Measurements from ENCODE around the gene C1orf105. TPM values are rescaled to one million over a fixed set of nuclear protein-coding genes. Genes with fewer than 3 reads are reported as not detected.

C1orf105 gene
- total and polyA plus RNA-seq, 2 of the 13 experiments (the other 11 are each of a cell fraction or from before 2014, with no cell fraction given): 0.15 to 0.45 TPM

DNA sequence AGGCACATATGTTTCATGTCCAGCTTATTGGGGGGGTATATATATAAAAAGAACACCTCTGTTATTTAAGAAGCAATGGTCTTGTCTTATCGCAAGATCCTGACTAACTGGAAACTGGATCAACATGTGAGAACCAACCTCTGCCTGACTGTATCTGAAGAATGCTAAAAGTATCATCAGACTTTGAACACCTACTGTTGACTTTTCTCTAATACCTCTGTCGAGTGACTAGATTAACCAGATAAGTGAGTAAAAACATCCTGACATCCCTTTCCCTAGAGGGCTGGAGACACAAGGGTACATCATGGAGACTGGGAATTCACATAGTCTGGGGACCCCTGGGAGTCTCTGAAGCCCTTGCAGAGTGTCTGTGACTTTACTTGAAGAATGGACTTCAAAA, 49.7 kb downstream of the C1orf105 start (continued):
- TF ChIP-seq ZNF629 (CRISPR knock-in tag; conservative IDR thresholded peaks at IDR 0.05) (peak; percentile 26; the same call in 1 of the 2 replicates), ZNF614 (CRISPR knock-in tag; IDR thresholded peaks at IDR 0.05; ENCODE audit: borderline replicate concordance) (peak; percentile 44; the same call in 1 of the 2 replicates), FOSL2 (CRISPR knock-in tag; IDR thresholded peaks at IDR 0.05) (peak; percentile 54), ZNF670 (CRISPR knock-in tag; IDR thresholded peaks at IDR 0.05; ENCODE audit: borderline replicate concordance) (no peak), ZNF460 (CRISPR knock-in tag; IDR thresholded peaks at IDR 0.05; ENCODE audit: borderline replicate concordance) (no peak), MBD4 (IDR thresholded peaks at IDR 0.05; ENCODE audit: borderline replicate concordance, low read length) (no peak), ZNF383 (CRISPR knock-in tag; IDR thresholded peaks at IDR 0.05; ENCODE audit: borderline replicate concordance) (no peak), SMAD3 (CRISPR knock-in tag; IDR thresholded peaks at IDR 0.05) (peak; percentile 27; the same call in 1 of the 2 replicates), RXRA (CRISPR knock-in tag; IDR thresholded peaks at IDR 0.05) (no peak), ZNF180 (CRISPR knock-in tag; IDR thresholded peaks at IDR 0.05; ENCODE audit: borderline replicate concordance, low read depth) (no peak), ZC3H4 (CRISPR knock-in tag; IDR thresholded peaks at IDR 0.05; ENCODE audit: borderline replicate concordance) (no peak), CHD4 (IDR thresholded peaks at IDR 0.05; ENCODE audit: borderline replicate concordance, low read length) (no peak), KMT2B (CRISPR knock-in tag; IDR thresholded peaks at IDR 0.05) (peak; percentile 45; the same call in 1 of the 2 replicates), KLF16 (CRISPR knock-in tag; IDR thresholded peaks at IDR 0.05) (peak in 1 of 2 experiments; percentile 60; a peak in 1 of 4 replicates), FOXA3 (CRISPR knock-in tag; IDR thresholded peaks at IDR 0.05) (peak; percentile 94), CCDC6 (CRISPR knock-in tag; IDR thresholded peaks at IDR 0.05) (0 out of 2 replicates have a peak, but pooled peaks have one; percentile 30), GATAD2A (CRISPR knock-in tag; IDR thresholded peaks at IDR 0.05) (peak; percentile 90)
- TF ChIP-seq, protein P1, sequence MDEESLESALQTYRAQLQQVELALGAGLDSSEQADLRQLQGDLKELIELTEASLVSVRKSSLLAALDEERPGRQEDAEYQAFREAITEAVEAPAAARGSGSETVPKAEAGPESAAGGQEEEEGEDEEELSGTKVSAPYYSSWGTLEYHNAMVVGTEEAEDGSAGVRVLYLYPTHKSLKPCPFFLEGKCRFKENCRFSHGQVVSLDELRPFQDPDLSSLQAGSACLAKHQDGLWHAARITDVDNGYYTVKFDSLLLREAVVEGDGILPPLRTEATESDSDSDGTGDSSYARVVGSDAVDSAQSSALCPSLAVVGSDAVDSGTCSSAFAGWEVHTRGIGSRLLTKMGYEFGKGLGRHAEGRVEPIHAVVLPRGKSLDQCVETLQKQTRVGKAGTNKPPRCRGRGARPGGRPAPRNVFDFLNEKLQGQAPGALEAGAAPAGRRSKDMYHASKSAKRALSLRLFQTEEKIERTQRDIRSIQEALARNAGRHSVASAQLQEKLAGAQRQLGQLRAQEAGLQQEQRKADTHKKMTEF (CRISPR knock-in tag; IDR thresholded peaks at IDR 0.05): peak; percentile 90
- TF ChIP-seq, protein P2, sequence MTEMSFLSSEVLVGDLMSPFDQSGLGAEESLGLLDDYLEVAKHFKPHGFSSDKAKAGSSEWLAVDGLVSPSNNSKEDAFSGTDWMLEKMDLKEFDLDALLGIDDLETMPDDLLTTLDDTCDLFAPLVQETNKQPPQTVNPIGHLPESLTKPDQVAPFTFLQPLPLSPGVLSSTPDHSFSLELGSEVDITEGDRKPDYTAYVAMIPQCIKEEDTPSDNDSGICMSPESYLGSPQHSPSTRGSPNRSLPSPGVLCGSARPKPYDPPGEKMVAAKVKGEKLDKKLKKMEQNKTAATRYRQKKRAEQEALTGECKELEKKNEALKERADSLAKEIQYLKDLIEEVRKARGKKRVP (CRISPR knock-in tag; IDR thresholded peaks at IDR 0.05): 0 out of 4 replicates have a peak, but pooled peaks of 1 of the 2 experiments have one; percentile 31
- TF ChIP-seq, protein P3, sequence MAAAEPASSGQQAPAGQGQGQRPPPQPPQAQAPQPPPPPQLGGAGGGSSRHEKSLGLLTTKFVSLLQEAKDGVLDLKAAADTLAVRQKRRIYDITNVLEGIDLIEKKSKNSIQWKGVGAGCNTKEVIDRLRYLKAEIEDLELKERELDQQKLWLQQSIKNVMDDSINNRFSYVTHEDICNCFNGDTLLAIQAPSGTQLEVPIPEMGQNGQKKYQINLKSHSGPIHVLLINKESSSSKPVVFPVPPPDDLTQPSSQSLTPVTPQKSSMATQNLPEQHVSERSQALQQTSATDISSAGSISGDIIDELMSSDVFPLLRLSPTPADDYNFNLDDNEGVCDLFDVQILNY (CRISPR knock-in tag; conservative IDR thresholded peaks at IDR 0.05): no peak
- TF ChIP-seq, protein P4, sequence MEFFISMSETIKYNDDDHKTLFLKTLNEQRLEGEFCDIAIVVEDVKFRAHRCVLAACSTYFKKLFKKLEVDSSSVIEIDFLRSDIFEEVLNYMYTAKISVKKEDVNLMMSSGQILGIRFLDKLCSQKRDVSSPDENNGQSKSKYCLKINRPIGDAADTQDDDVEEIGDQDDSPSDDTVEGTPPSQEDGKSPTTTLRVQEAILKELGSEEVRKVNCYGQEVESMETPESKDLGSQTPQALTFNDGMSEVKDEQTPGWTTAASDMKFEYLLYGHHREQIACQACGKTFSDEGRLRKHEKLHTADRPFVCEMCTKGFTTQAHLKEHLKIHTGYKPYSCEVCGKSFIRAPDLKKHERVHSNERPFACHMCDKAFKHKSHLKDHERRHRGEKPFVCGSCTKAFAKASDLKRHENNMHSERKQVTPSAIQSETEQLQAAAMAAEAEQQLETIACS (CRISPR knock-in tag; IDR thresholded peaks at IDR 0.05): no peak

All from HepG2 (cell line).